Measurements from ENCODE around the gene FUT8.

The FUT8 gene

GRCh38 chr14:65783101-65783500 is 370.6 kb downstream of the FUT8 start:
- DNase-seq, result no peak

DNA sequence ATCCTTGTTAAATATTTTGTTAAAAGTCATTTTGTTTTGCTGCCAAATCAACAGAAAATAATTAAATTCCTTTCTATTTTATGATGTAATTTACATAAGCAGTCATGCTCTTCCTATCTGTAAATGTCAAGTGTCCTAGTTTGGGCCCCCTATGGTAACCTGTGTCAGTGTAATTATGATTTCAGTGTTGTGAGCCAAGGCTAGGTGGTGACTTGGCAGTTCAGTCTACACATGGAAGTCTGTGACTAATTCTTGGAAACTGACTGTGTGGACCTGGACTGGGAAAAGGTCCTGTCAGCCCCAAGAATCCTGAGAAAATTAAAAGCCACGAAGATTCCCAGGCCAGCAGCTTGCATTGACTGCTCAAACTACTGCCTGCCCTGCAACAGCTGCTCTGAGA is 371.0 kb downstream of the FUT8 start:
- no peak for DNase-seq

- DNase-seq, result no peak
These were observed 372.0 kb downstream of the FUT8 start for GRCh38 chr14:65784574-65784973.

- no peak for DNase-seq
These were observed 374.9 kb downstream of the FUT8 start for GRCh38 chr14:65787461-65787860.

DNA sequence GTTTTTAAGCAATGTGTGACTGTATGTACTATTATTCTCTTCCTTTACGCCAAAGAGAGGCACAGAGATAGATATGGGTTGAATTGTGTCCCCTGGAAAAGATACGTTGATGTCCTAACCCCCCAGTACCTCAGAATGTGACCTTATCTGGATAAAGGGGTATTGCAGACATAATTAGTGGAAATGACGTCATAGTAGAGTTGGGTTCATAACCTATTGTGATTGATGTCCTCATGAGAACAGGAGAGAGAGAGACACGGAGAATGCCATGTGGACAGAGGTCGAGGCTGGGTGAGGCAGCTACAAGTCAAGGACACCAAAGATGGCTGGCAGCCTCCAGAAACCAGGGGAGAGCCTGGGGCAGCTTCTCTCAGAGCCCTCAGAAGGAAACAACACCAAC is 376.3 kb downstream of the FUT8 start:
- no peak for DNase-seq

DNA sequence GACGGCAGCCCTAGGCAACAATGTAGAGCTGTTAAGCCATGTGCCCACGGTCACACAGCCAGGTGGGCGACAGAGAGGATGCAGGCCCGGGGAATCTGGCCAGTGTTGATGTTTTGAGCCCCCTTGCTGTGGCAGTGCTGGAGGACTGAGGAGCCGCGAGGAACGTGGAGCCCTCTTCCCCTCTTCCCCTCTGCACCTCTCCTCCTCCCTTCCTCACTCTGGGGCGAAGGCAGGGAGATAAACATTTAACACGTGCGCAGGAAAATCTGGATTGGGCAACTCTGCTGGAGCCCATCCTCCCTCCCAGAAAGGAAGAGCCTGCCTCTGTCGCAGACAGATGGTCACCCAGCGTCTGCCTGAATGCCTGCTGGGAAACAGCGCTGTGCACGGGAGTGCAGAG is 376.8 kb downstream of the FUT8 start:
- no peak for DNase-seq

DNA sequence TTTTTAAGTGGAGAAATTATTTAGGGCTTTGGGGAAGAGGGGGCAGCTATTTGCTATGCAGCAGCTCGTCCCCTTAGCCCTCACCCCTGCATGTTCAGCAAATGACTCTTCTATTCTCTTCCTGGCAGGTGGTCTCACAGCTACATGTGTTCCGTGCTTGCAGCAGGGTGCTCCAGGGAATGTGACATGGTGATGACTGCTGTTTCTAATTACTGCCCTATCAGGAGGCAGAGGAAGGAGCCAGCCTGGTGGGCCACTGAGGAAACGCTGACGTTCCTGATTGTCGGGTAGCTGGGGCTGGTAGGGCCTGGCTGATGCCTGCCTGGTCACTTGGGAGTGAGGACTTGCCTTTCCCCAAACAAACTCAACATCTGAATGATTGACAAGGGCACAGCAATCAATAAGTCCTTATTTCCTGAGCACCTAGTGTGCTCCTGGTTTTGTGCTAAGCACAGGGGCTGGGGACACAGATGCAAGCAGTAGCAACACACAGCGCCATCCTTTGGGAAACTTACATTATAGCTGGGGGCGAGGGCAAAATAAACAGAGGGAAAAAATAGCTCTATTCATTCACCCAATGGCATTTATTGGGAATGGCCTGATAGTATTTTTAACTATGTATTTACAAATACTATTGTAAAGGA is 377.8 kb downstream of the FUT8 start:
- DNase-seq, result no peak

DNA sequence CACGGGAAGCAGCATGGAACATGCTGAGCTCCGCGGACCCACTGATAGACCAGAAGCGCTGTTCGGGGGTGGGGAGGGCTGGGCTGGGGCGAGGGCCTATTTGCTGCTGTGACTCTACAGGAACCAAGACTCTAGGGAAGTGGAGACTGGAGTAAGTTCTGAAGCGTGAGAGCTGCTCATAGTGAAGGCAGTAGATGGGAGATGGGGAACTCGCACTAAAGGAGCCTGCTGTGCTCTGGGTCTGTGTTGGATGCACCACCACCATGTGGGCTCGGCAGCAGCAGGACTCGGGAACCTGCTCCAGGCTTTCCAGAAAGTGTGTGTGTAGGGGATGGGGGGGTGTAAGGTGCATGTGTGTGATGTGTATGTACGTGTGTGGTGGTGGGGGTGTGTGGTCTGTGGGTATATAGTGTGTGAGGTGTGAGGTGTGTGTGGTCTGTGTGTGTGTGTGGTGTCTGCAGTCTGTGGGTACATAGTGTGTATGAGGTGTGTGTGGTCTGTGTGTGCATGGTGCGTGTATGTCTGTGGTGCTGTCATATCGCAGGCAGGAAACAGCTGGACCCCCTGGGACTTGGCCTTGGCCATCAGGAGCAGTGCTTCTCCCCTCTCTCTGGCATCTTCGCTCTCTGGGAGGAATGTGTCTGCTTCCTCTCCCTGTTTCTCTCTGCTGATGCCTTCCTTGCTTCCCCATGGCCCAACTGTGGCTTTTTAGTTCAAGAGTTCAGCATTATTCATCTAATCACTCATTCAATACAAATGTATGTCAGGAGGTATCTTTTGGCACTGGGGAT is 378.9 kb downstream of the FUT8 start:
- no peak for DNase-seq

DNA sequence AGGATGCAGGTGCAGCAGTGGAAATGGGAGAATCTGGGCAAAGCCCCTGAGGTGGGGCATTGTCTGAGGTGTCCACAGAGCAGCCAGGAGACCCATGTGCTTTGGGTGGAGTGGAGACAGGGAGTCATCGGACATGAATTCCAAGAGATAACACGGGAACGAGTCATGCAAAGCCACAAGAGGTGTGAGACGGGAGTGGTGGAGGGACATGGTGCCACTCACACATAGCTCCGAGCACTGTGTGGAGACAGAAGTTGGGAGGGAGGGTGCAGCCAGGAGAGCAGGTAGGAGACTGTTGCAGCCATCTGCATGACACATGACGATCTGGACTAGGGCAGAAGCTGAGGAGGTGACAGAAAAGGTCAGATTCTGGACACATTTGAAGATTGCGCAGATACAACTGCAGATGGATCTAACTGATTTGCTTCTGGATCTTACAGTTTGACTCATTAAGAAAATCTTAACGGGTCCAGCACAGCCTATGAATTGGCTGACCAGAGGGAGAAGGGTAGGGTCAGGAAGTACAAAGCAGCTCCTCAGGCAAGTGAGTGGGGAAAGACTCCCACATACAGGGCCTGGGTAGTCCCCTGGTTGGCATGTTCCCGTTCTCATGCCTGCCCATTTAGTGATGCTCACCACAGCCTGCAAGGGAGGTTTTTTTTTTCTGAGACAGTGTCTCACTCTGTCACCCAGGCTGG is 379.8 kb downstream of the FUT8 start:
- DNase-seq, result no peak

All from activated CD8-positive, alpha-beta memory T cell treated with anti-CD3 and anti-CD28 coated beads for 24 hours (primary cell).